ENCODE measurements around the gene POLR2L.

Gene POLR2L

GRCh38 chr11:868394-868793 is 26.1 kb upstream of the POLR2L start:
- no peak for DNase-seq

DNA sequence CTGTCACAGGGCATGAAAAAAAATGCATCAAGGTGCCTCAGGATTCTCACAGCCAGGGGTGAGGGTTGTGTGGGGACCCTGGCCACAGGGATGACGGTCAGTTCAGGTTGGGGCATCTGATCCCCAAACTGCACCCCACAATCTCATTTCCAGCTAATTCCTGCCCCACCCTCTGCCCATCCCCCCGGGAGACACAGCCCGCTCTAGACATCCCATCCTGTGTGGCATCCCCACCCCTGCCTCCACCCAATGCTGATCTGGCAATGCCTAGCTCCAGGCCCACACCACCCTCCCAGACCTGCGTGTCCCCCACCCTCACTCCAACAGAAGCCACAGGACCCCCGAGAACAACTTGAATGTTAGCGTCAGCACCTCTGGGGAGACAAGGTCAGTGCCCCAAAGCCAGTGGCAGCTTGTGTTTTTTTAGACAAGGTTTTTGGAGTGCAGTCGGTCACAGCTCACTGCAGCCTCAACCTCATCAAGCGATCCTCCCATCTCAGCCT is 25.6 kb upstream of the POLR2L start:
- DNase-seq = no peak

- DNase-seq = no peak
Measured at GRCh38 chr11:866481-866880, 24.2 kb upstream of the POLR2L start.

DNA sequence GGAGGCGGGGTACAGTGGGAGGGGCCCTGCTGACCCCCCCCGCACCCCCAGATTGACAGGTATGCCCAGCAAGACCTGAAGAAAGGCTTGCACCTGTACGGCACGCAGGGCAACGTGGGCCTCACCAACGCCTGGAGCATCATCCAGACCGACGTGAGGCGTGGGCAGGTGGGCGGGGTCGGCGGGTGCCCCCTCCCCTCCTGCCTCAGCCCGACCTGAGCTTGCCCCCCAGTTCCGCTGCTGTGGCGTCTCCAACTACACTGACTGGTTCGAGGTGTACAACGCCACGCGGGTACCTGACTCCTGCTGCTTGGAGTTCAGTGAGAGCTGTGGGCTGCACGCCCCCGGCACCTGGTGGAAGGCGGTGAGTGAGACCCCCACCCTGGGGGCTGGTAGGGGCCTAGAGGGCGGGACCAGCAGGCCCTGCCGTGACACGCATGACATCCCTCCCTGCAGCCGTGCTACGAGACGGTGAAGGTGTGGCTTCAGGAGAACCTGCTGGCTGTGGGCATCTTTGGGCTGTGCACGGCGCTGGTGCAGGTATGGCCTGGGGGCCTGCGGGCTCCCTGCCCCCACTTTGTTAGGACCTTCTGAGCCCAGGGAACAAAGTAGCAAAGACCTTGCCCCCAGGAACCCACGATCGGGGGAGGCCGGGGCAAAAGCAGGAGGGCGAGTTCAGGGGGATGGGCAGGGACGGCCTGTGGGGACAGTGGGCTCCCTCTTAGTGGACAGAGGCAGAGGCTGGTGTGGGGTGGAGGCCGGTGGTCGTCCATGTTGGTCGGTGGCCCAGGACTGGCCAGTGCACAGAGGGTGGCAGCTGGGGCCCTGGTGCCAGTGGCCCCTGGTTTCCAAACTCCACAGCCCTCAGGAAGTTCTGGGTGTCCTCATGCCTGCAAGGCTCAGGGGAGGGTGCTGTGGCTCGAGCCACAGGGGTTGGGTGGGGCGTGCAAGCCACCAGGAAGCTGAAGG is 23.4 kb upstream of the POLR2L start:
- no peak for DNase-seq

DNA sequence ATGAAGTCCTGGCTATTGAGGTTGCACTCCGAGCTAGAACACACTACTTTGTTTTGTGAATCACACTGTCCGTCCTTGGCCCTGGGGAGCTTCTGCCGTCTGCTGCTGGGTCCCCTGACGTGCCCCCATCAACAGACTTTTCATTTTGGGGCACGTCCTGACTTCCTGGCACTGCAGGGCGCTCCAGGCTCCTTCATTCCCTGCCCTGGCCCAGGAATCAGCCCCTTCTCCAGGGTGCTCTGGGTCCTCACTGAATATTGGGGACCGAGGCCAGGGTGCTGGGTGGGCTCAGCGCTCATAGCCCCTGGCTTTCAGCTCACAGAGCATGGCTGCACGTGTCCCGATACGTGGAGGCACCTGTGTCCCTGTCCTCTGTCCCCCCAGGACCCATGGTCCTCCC is 22.6 kb upstream of the POLR2L start:
- no peak for DNase-seq

DNA sequence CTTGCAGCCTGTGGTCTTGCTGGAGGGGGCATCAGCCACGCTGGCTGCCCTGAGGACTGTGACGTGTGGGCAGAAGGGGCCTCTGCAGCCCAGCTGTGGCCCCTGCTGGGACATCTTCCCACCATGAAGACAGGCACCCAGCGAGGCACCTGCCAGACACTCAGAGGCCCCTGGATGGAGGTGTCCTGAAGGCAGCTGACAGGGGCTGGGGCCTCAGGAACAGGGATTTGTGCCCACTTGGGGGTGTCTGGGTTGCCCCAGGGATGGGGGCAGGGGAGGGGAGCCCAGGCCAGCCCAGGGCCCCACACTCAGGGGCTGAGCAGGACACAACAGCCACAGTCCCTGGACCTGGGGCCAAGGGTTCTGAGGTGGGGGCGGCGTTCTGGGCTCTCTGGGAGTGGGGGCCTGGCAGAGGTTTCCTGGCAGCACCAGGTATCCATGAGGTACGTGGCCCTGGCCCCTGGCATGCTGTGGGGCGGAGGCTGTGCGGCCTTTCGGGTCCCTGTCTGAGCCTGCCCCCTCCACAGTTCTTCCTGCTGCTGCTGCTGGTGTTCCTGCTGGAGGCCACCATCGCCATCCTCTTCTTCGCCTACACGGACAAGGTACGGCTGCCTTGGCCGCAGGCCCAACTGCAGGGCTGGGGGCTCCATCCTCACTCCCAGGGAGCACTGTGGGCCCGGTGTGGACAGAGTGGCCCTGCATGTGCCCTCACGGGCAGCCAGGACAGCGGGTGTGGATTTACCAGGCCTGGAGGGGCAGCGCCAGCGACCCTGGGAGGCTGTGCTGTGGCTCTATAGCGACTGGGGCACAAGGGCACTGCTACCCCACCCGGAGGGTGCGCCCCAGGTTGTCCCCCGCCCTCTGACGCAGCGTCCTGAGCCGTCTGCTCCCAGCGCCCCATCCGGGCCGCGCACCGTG is 21.8 kb upstream of the POLR2L start:
- no peak for DNase-seq

DNA sequence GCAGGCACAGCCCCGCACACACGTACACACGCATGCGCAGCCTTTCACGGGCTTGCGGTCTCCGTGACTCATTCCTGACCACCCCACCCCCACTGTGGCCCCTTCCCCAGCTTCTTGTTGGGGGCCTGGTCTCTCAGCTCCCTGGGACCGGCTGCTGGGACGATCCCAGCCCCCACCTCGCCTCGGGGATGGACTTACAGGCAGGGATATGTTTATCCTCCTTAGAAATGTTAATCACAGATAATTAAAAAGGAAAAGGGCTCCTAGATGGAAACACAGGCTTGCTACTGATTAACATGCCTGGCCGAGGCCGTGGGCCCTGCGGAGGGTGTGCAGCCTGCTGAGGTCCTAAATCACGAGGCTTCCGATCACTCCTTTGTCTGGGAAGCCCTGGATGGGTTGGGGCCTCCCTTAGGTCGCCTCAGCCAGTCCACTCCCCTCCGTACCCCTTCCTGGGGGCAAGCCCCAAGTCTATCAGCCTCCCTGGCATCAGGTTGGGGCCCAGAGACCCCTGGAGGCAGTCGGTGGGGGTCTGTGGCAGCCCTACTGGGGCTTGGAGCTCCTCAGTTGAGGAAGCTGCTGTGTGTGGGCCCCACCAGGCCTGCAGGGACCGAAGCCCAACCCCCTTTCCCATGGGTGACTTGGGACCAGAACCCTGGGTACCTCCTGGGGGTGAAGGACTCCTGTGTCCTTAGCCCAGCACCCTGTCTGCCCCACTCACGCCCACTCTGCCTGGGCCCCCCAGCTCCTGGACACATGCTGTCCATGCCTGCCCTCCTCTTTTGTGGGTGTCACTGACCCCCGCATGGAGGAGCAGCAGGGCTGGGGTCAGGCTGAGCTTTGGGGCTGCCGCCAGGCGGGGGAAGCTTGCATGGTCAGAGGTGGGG is 20.9 kb upstream of the POLR2L start:
- DNase-seq = no peak

DNA sequence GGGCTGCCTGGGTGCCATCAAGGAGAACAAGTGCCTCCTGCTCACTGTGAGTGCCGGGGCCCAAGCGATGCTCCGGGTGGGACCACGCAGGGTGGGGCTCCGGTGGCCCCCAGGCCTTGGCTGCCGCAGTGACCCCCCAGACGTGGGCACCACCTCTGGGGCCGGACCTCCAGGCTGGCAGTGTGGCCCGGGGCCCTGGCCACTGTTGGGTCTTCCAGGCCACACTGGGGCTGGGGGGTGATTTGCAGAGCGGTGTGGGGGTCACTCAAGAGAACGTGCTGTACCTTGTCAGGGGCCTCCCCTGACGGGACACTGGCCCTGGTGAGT is 20.3 kb upstream of the POLR2L start:
- DNase-seq = no peak

DNA sequence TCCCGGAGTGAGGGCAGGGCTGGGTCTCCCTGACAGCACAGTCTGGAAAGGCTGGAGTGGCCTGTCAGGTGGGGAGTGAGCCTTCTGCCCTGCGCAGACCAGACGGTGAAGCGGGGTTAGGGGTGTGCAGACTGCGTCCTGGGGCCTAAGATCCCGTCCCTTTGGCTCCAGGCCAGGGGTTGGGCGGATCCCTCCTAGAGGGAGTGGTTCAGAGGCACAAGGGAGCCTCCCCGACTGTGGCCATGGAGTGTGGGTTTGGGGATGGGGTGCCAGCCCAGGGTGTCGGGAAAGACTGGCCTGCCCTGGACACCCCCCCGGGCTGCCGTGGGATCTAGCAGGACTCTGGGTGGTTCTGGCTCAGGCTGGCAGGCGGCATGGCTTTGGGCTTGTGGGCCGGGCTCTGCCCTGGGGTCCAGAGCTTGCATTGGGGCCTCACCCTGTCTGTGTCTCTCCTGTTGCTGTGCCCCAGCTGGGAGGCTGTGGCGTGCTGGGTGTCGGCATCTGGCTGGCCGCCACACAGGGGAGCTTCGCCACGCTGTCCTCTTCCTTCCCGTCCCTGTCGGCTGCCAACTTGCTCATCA is 19.8 kb upstream of the POLR2L start:
- DNase-seq = no peak

GRCh38 chr11:861105-861479 is 18.8 kb upstream of the POLR2L start:
- no peak for DNase-seq

GRCh38 chr11:860234-861104 is 18.1 kb upstream of the POLR2L start:
- no peak for DNase-seq

DNA sequence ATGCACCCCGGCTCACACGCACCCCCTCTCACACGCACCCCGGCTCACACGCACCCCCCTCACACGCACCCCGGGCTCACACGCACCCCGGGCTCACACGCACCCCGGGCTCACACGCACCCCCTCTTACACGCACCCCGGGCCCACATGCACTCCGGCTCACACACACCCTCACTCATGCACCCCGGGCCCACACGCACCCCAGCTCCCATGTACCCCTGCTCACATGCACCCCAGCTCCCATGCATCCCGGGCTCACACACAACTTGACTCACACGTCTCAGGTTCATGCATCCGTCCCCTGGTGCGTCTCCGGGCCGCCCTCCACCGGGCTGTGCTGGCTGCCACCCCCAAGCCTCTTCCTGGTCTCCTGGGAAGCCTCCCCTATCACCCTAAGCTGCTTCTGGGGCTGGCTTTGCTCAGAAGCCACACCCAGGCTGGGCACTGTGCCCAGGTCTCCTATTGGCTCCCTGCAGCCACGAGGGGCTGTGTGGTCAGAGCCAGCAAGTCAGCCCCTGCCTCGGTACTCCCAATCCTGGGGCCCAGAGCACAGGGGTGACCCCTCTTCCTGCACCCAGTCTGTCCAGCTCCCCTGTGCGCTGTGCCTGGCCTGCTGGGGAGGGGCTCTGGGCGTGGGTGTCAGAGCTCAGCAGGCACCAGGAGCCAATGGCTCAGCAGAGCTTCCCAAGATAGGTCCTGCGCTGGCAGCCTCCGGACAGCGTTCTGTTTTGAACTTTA is 17.2 kb upstream of the POLR2L start:
- DNase-seq = no peak

DNA sequence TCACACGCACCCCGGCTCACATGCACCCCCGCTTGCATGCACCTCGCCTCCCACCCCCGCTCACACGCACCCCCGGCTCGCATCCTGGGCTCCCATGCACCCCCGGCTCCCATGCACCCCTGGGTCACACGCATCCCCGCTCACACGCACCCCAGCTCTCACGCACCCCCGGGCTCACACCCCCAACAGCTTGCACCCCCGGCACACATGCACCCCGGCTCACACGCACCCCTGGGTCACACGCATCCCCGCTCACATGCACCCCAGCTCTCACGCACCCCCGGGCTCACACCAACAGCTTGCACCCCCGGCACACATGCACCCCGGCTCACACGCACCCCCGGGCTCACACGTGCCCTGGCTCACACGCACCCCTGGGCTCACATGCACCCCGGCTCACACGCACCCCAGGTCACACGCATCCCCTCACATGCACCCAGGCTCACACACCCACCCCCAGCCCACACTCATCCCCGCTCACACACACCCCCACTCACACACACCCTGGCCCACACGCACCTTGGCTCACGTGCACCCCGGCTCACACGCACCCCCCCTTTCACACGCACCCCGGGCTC is 16.5 kb upstream of the POLR2L start:
- no peak for DNase-seq

DNA sequence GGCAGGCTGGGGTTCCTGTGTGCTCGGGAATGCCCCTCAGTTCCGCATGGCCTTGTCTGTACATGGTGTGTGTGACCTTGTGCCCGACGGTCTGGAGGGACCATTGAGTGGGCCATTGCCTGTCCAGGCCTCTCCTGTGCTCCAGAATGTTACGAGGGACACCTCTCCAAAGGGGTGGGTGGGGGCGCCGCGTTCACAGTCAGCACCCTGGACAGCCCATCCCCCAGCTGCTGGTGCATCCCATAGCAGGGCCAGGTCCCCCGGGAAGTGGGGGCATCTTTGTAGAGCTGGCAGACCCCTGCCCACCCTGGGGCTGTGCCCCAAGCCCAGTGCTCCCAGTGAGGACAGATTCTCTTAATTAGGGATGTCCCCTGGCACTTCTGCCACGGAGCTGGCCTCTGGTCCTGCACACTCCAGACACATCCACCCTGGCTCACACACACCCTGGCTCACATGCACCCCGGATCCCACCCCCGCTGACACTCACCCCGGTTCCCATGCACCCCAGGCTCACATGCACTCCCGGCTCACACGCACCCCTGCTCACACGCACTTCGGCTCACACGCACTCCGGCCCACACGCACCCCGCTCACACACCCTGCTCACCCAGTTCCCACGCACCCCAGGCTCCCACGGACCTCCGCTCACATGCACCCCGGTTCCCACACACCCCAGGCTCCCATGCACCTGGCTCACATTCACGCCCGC is 15.9 kb upstream of the POLR2L start:
- no peak for DNase-seq

GRCh38 chr11:856397-856796 is 14.1 kb upstream of the POLR2L start:
- DNase-seq = no peak

- DNase-seq = no peak
Measured at GRCh38 chr11:855796-856195, 13.5 kb upstream of the POLR2L start.

- DNase-seq = no peak
Measured at GRCh38 chr11:855330-855674, 13.0 kb upstream of the POLR2L start.

DNA sequence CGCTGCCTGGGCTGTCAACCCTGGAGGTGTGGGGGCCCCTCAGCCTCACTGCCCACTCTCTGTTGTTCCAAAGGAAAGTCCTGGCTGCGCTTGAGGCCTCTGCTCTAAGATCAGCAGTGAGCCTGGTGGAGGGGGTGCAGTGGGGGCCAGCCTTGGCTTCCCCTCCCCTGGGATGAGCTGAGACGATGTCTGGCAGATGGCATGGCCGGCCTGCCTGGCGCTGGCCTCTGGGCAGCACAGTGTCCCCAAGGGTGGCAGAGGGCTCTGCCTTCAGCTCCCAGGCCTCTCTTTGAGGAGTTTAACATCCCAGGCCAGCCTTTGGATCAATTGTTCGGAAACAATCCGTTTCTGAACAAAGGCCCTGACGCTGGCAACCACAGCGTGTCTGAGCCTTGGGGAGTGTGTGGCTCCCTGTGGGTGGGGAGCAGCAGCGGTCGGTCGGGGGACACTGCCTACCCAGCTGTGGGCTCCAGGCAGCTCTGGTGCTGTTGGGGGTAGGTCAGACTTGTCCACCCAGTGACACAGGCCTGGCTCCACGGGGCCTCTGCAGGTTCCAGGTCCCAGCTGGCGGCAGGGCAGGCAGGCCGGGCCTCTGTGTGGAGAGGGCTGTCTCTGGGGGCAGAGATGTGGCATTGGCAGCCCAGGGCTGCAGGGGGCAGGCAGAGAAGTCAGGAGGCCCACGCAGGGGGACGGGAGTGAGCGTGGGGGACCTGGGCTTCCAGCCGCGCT is 12.4 kb upstream of the POLR2L start:
- no peak for DNase-seq

All from AML-193 (cell line).